Left lung (tissue), 10 donors: ENCODE measurements around the gene SLC6A13. TPM values are rescaled to one million over a fixed set of nuclear protein-coding genes. Genes with fewer than 3 reads are reported as not detected.

Source experiments
- ATAC-seq: fragments of 200-7000 bp; cut with Tn5 transposase; one replicate; pipeline ENCODE4 v1.9.1; 2020; ENCODE audit warnings: moderate library complexity
- DNase-seq, 4 donors: peaks; one replicate each; pipeline ENCODE4 v3.0.0-alpha.2; 2013 to 2020
- H3K27ac ChIP-seq, 2 donors: fragments of 200-600 bp; sonication (generic) in 1 of 2; one replicate each; pipeline versions ENCODE4 v1.5.0 to v1.8.0; 2020 to 2021
- H3K27me3 ChIP-seq, 2 donors: fragments of 200-600 bp; sonication (generic) in 1 of 2; one replicate each; pipeline versions ENCODE4 v1.5.0 to v1.8.0; 2020 to 2021
- H3K36me3 ChIP-seq, 2 donors: fragments of 200-600 bp; sonication (generic) in 1 of 2; one replicate each; pipeline versions ENCODE4 v1.5.0 to v1.8.0; 2020 to 2021
- H3K4me1 ChIP-seq, 2 donors: fragments of 200-600 bp; one replicate each; pipeline ENCODE4 v1.8.0; 2021
- H3K4me3 ChIP-seq, 2 donors: fragments of 200-600 bp; sonication (generic) in 1 of 2; one replicate each; pipeline versions ENCODE4 v1.5.0 to v1.8.0; 2020 to 2021; ENCODE audit warnings: mild to moderate bottlenecking in 1 of 2
- H3K9me3 ChIP-seq, 2 donors: fragments of 200-600 bp; sonication (generic) in 1 of 2; one replicate each; pipeline versions ENCODE4 v1.5.0 to v1.8.0; 2020 to 2021
- intact Hi-C, 2 donors: fragments of 100-400 bp; cut with DNase I; formaldehyde crosslinking; loops; one replicate each; pipeline versions ENCODE4 v1.11.2 to v1.14.2; 2022
- polyA plus RNA-seq, 6 donors: library from polyadenylated mRNA; unstranded; fragments of 120-200 nt; gene quantifications; one replicate each; pipeline ENCODE4 v1.2.1, GENCODE V29; 2013; ENCODE audit not compliant: insufficient read length in 6 of 6
- total RNA-seq, 2 donors: library from RNA; stranded (reverse); fragmentation: NEBNext Ultra II Directional; extraction: Animal tissue kit (Norgen Biotek cat#: 25700); gene quantifications; one replicate each; pipeline ENCODE4 v1.2.1, GENCODE V29; 2021
- TF ChIP-seq, protein P1 (sequence below), 2 donors: fragments of 200-600 bp; sonication (generic) in 1 of 2; IDR thresholded peaks; one replicate each; pipeline versions ENCODE4 v1.5.0 to v1.8.0; 2021; ENCODE audit warnings: antibody characterized with exemption in 2 of 2
- donor health status: DM: no; HTN: yes; CAD: no.
- donor health status: DM: no; HTN: no; CAD: no.

SLC6A13 gene
- total and polyA plus RNA-seq, 8 donors, result 0.79 to 4.1 (median 2.5) TPM

DNA sequence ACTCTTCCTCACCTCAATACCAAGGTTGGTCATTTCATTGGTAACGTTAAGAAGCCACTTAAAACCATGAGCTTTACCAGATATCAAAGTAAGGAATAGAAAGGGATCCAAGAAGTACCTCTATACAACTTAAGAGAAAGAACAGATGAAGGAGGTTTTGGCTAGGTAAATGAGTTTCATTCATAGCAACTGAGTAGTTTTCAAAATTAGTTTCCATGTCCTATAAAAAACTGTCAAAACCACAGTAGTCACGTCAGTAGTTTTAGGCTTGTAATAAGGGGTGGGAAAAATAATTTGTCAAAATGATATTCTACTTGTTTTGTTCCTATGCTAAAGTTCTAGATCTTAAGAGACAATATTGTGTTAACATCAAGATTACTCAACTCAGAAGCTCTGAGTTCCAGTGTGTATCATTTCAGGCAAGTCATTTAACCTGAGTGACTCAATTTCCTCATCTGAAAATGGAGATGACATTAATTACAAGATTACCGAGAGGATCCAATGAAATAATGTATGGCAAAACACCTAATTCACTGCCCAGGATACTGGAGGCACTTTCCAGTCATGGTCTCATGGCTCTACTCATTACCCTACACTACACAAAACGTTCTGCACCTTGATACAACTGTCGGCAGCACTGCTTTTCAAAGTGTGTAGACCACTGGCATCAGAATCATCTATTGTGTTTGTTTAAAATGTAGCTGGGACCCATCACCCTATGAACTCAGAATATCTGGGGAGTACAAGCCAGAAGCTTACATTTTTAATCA lies 24.1 kb upstream of the SLC6A13 start:
- Histone ChIP-seq H3K27ac (no peak overlapping the region), H3K36me3 (peaks cover 0 to 57% of the 10 kb centered on the region in 2 donors), H3K27me3 (no peaks in the 10 kb centered on the region), H3K4me3 (no peak overlapping the region), H3K9me3 (no peaks in the 10 kb centered on the region), H3K4me1 (peaks cover 0 to 5% of the 10 kb centered on the region in 2 donors)
- DNase-seq, result no peak
- TF ChIP-seq, protein P1, sequence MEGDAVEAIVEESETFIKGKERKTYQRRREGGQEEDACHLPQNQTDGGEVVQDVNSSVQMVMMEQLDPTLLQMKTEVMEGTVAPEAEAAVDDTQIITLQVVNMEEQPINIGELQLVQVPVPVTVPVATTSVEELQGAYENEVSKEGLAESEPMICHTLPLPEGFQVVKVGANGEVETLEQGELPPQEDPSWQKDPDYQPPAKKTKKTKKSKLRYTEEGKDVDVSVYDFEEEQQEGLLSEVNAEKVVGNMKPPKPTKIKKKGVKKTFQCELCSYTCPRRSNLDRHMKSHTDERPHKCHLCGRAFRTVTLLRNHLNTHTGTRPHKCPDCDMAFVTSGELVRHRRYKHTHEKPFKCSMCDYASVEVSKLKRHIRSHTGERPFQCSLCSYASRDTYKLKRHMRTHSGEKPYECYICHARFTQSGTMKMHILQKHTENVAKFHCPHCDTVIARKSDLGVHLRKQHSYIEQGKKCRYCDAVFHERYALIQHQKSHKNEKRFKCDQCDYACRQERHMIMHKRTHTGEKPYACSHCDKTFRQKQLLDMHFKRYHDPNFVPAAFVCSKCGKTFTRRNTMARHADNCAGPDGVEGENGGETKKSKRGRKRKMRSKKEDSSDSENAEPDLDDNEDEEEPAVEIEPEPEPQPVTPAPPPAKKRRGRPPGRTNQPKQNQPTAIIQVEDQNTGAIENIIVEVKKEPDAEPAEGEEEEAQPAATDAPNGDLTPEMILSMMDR (IDR thresholded peaks at IDR 0.05), result no peak
- ATAC-seq, result no peak
- intact Hi-C loops, result no loop called here

- intact Hi-C loops, result no loop called here
- Histone ChIP-seq H3K36me3 (peaks cover 0 to 22% of the 10 kb centered on the region in 2 donors), H3K9me3 (no peaks in the 10 kb centered on the region), H3K4me3 (no peak overlapping the region), H3K27me3 (no peaks in the 10 kb centered on the region), H3K27ac (no peak overlapping the region), H3K4me1 (no peaks in the 10 kb centered on the region)
- DNase-seq (no peak), ATAC-seq (no peak)
- TF ChIP-seq, protein P1 (IDR thresholded peaks at IDR 0.05), result no peak
These were observed 15.4 kb upstream of the SLC6A13 start for GRCh38 chr12:278046-278445.

DNA sequence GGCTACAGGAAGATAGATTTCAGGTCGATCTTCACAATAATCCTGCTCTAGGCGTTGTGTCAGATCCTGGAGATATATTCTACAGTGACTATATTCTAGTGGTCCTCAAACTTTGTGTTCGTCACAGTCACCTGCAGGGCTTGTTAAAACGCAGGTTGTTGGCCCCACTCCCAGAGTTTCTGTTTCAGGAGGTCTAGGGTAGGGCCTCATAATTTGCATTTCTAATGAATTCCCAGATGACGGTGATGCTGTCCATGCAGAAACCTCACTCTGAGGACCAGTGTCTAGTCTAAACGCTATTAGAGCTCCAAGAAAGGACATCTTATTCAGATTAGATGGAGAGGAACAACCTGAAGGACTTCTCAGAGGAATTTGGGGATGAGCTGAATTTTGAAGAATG lies 13.2 kb upstream of the SLC6A13 start:
- H3K4me3 ChIP-seq, result no peak overlapping the region

DNA sequence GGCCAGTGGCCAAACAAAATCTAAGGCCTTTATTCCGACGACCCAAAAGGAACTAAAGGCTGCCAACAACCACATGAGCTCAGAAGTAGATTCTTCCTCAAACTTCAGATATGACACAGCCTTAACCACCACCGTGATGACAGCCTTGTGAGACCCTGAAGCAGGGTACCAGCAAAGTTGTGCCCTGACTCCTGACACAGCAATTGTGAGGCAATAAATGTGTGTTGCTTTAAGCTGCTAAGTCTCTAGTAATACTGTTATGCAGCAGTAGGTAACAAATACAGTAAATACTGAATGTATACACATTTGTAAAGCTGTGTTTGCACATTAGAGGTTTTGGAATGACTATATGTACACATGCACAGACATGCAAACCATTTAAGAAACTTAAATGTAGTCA lies 10.7 kb upstream of the SLC6A13 start:
- Histone ChIP-seq H3K27ac (no peak overlapping the region), H3K4me1 (no peaks in the 10 kb centered on the region), H3K4me3 (no peak overlapping the region), H3K36me3 (no peaks in the 10 kb centered on the region), H3K27me3 (peaks cover 0 to 3% of the 10 kb centered on the region in 2 donors), H3K9me3 (no peaks in the 10 kb centered on the region)
- TF ChIP-seq, protein P1 (IDR thresholded peaks at IDR 0.05), result no peak
- ATAC-seq, result no peak
- DNase-seq, result no peak
- intact Hi-C loops, result no loop called here

More for the DNA sequence above, 13.2 kb upstream of the SLC6A13 start:
- Histone ChIP-seq H3K36me3 (peaks cover 0 to 19% of the 10 kb centered on the region in 2 donors), H3K4me1 (no peaks in the 10 kb centered on the region), H3K9me3 (no peaks in the 10 kb centered on the region), H3K27ac (no peak overlapping the region), H3K27me3 (no peaks in the 10 kb centered on the region)
- DNase-seq (no peak), ATAC-seq (no peak)
- TF ChIP-seq, protein P1 (IDR thresholded peaks at IDR 0.05), result no peak
- intact Hi-C loops, result no loop called here

DNA sequence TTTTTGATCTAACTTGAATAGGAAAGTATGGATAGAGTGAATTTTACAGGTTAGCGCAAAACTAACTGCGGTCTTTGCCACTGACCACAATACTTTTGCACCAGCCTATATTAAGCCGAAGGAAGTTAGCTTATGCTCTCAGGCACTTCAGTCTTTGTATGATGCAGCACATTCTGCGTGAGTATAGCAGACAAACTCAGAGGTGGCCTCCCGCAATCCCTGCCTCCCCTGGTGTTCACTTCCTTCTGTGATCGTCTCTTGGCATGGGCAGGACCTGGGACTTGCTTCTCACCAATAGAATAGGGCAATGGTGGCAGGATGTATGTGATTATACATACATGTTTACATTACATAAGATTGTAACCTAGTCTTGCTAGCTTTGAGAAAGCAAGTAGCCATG lies 10.3 kb upstream of the SLC6A13 start:
- TF ChIP-seq, protein P1 (IDR thresholded peaks at IDR 0.05), result no peak
- intact Hi-C loops, result no loop called here

More for the DNA sequence above, 10.3 kb upstream of the SLC6A13 start:
- Histone ChIP-seq H3K27ac (no peak overlapping the region), H3K4me3 (no peak overlapping the region), H3K27me3 (peaks cover 0 to 5% of the 10 kb centered on the region in 2 donors), H3K9me3 (no peaks in the 10 kb centered on the region), H3K36me3 (no peaks in the 10 kb centered on the region), H3K4me1 (no peaks in the 10 kb centered on the region)
- no peak for ATAC-seq
- DNase-seq, result no peak
